Right ventricle myocardium inferior (tissue), 1 donor: Measurements from ENCODE around the gene DNAI2. TPM values are rescaled to one million over a fixed set of nuclear protein-coding genes. Genes with fewer than 3 reads are reported as not detected.
A peak's percentile ranks its signal among the peaks of the same experiment; 100 is the strongest.
"Not testable (repeated sequence)": the region's sequence is repeated elsewhere in the genome, so short reads cannot be mapped to it uniquely, and the experiment has no call there.

ENCODE experiments used
- ATAC-seq: fragments of 200-7000 bp; cut with Tn5 transposase; one replicate; pipeline ENCODE4 v1.9.1; 2020; ENCODE audit warnings: mild to moderate bottlenecking, moderate library complexity
- DNase-seq: peaks from one replicate; pipeline ENCODE4 v3.0.0; 2021; ENCODE audit errors: missing footprints
- intact Hi-C: fragments of 100-400 bp; cut with DNase I; formaldehyde crosslinking; loops from one replicate; pipeline ENCODE4 v1.11.0; 2022
- total RNA-seq: library from RNA; stranded (reverse); fragmentation: NEBNext Ultra II Directional; extraction: Animal tissue kit (Norgen Biotek cat#: 25700); gene quantifications from one replicate; pipeline ENCODE4 v1.2.1, GENCODE V29; 2021
- donor health status: DM: no; HTN: yes; CAD: no; lungs with severe emphysema.

Gene DNAI2
- total RNA-seq, 1 donor from 2014 or later: not detected

GRCh38 chr17:74270333-74270732 lies 3.7 kb upstream of the DNAI2 start:
- ATAC-seq (no peak), DNase-seq (no peak)
- intact Hi-C loops: no loop called here

GRCh38 chr17:74271281-74271680 lies 2.8 kb upstream of the DNAI2 start:
- ATAC-seq (no peak), DNase-seq (no peak)
- intact Hi-C loops: no loop called here

GRCh38 chr17:74271901-74272561 lies 2.0 kb upstream of the DNAI2 start:
- intact Hi-C loops: no loop called here
- DNase-seq: peak; percentile 77
- no peak for ATAC-seq

GRCh38 chr17:74272731-74273201 lies 1.3 kb upstream of the DNAI2 start:
- ATAC-seq (peak; percentile 24), DNase-seq (no peak)
- intact Hi-C loops: no loop called here

GRCh38 chr17:74274709-74275340 lies 791 bp downstream of the DNAI2 start:
- intact Hi-C loops: no loop called here
- no peak for ATAC-seq
- DNase-seq: no peak

- intact Hi-C loops: no loop called here
- peak; percentile 80 for ATAC-seq
- no peak for DNase-seq
Observed at GRCh38 chr17:74276051-74276476, 2.0 kb downstream of the DNAI2 start.

- intact Hi-C loops: no loop called here
- DNase-seq (no peak), ATAC-seq (peak; percentile 66)
Observed at GRCh38 chr17:74276541-74277009, 2.5 kb downstream of the DNAI2 start.

- DNase-seq (no peak), ATAC-seq (no peak)
- intact Hi-C loops: no loop called here
Observed at GRCh38 chr17:74277935-74278334, 3.9 kb downstream of the DNAI2 start.

GRCh38 chr17:74279617-74280016 lies 5.6 kb downstream of the DNAI2 start:
- peak; percentile 56 for DNase-seq

GRCh38 chr17:74280093-74280513 lies 6.1 kb downstream of the DNAI2 start:
- ATAC-seq (no peak), DNase-seq (peak; percentile 60)
- intact Hi-C loops: no loop called here

More at GRCh38 chr17:74279617-74280016, 5.6 kb downstream of the DNAI2 start:
- ATAC-seq, intact Hi-C loops: not testable (repeated sequence)

GRCh38 chr17:74281799-74282198 lies 7.8 kb downstream of the DNAI2 start:
- peak; percentile 58 for DNase-seq
- ATAC-seq: no peak
- intact Hi-C loops: no loop called here

GRCh38 chr17:74282274-74282586 lies 8.2 kb downstream of the DNAI2 start:
- DNase-seq, intact Hi-C loops: not testable (repeated sequence)

GRCh38 chr17:74282587-74283370 lies 8.7 kb downstream of the DNAI2 start:
- ATAC-seq (no peak), DNase-seq (peak; percentile 46)
- intact Hi-C loops: no loop called here

More at GRCh38 chr17:74282274-74282586, 8.2 kb downstream of the DNAI2 start:
- not testable (repeated sequence) for ATAC-seq

- DNase-seq: peak; percentile 25
- no peak for ATAC-seq
- intact Hi-C loops: no loop called here
Observed at GRCh38 chr17:74283371-74283673, 9.3 kb downstream of the DNAI2 start.

GRCh38 chr17:74287031-74287602 lies 13.1 kb downstream of the DNAI2 start:
- no peak for ATAC-seq
- intact Hi-C loops: no loop called here
- peak; percentile 70 for DNase-seq

GRCh38 chr17:74288785-74289184 lies 14.8 kb downstream of the DNAI2 start:
- ATAC-seq (no peak), DNase-seq (no peak)
- intact Hi-C loops: no loop called here

- ATAC-seq: no peak
Observed at GRCh38 chr17:74289688-74290087, 15.7 kb downstream of the DNAI2 start.

GRCh38 chr17:74290340-74290739 lies 16.3 kb downstream of the DNAI2 start:
- intact Hi-C loops: no loop called here
- DNase-seq (peak; percentile 57), ATAC-seq (peak; percentile 59)

More at GRCh38 chr17:74289688-74290087, 15.7 kb downstream of the DNAI2 start:
- peak; percentile 48 for DNase-seq
- intact Hi-C loops: no loop called here

- no peak for ATAC-seq
- intact Hi-C loops: no loop called here
- DNase-seq: peak; percentile 31
Observed at GRCh38 chr17:74292495-74292894, 18.5 kb downstream of the DNAI2 start.
